Measurements from ENCODE around the gene LTBP1.

LTBP1 gene

GRCh38 chr2:33317369-33318007 is 370.7 kb downstream of the LTBP1 start:
- no peaks in the 10 kb centered on the region for H3K4me1 ChIP-seq (ENCODE audit: insufficient read depth, poor library complexity, severe bottlenecking)
- TF ChIP-seq, protein P1, sequence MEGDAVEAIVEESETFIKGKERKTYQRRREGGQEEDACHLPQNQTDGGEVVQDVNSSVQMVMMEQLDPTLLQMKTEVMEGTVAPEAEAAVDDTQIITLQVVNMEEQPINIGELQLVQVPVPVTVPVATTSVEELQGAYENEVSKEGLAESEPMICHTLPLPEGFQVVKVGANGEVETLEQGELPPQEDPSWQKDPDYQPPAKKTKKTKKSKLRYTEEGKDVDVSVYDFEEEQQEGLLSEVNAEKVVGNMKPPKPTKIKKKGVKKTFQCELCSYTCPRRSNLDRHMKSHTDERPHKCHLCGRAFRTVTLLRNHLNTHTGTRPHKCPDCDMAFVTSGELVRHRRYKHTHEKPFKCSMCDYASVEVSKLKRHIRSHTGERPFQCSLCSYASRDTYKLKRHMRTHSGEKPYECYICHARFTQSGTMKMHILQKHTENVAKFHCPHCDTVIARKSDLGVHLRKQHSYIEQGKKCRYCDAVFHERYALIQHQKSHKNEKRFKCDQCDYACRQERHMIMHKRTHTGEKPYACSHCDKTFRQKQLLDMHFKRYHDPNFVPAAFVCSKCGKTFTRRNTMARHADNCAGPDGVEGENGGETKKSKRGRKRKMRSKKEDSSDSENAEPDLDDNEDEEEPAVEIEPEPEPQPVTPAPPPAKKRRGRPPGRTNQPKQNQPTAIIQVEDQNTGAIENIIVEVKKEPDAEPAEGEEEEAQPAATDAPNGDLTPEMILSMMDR (IDR thresholded peaks at IDR 0.05; ENCODE audit: poor library complexity, severe bottlenecking): no peak
- ATAC-seq (ENCODE audit: low read depth) (no peak), DNase-seq (ENCODE audit: low spot score) (no peak)
- no peaks in the 10 kb centered on the region for H3K27me3 ChIP-seq (ENCODE audit: insufficient read depth, poor library complexity, severe bottlenecking)
- H3K36me3 ChIP-seq (ENCODE audit: low read depth): no peaks in the 10 kb centered on the region
- H3K9me3 ChIP-seq (ENCODE audit: severe bottlenecking): no peaks in the 10 kb centered on the region
- H3K27ac ChIP-seq (ENCODE audit: poor library complexity, severe bottlenecking): no peak overlapping the region
- no peak overlapping the region for H3K4me3 ChIP-seq (ENCODE audit: severe bottlenecking)

GRCh38 chr2:33318456-33318855 is 371.7 kb downstream of the LTBP1 start:
- DNase-seq (ENCODE audit: low spot score) (no peak), ATAC-seq (ENCODE audit: low read depth) (no peak)
- Histone ChIP-seq H3K4me3 (ENCODE audit: severe bottlenecking) (no peak overlapping the region), H3K9me3 (ENCODE audit: severe bottlenecking) (no peaks in the 10 kb centered on the region), H3K27me3 (ENCODE audit: insufficient read depth, poor library complexity, severe bottlenecking) (no peaks in the 10 kb centered on the region), H3K27ac (ENCODE audit: poor library complexity, severe bottlenecking) (no peak overlapping the region), H3K4me1 (ENCODE audit: insufficient read depth, poor library complexity, severe bottlenecking) (no peaks in the 10 kb centered on the region), H3K36me3 (ENCODE audit: low read depth) (no peaks in the 10 kb centered on the region)
- TF ChIP-seq, protein P1 (IDR thresholded peaks at IDR 0.05; ENCODE audit: poor library complexity, severe bottlenecking): no peak

- H3K4me1 ChIP-seq (ENCODE audit: insufficient read depth, poor library complexity, severe bottlenecking): no peaks in the 10 kb centered on the region
- H3K36me3 ChIP-seq (ENCODE audit: low read depth): no peaks in the 10 kb centered on the region
- H3K9me3 ChIP-seq (ENCODE audit: severe bottlenecking): peaks cover 1% of the 10 kb centered on the region
- H3K4me3 ChIP-seq (ENCODE audit: severe bottlenecking): no peak overlapping the region
- ATAC-seq (ENCODE audit: low read depth) (no peak), DNase-seq (ENCODE audit: low spot score) (no peak)
- H3K27ac ChIP-seq (ENCODE audit: poor library complexity, severe bottlenecking): no peak overlapping the region
- no peaks in the 10 kb centered on the region for H3K27me3 ChIP-seq (ENCODE audit: insufficient read depth, poor library complexity, severe bottlenecking)
- TF ChIP-seq, protein P1 (IDR thresholded peaks at IDR 0.05; ENCODE audit: poor library complexity, severe bottlenecking): no peak
These were observed 373.8 kb downstream of the LTBP1 start for GRCh38 chr2:33320573-33320972.

- no peaks in the 10 kb centered on the region for H3K4me1 ChIP-seq (ENCODE audit: insufficient read depth, poor library complexity, severe bottlenecking)
- no peaks in the 10 kb centered on the region for H3K36me3 ChIP-seq (ENCODE audit: low read depth)
- no peaks in the 10 kb centered on the region for H3K27me3 ChIP-seq (ENCODE audit: insufficient read depth, poor library complexity, severe bottlenecking)
- TF ChIP-seq, protein P1 (IDR thresholded peaks at IDR 0.05; ENCODE audit: poor library complexity, severe bottlenecking): no peak
- H3K4me3 ChIP-seq (ENCODE audit: severe bottlenecking): no peak overlapping the region
- DNase-seq (ENCODE audit: low spot score) (no peak), ATAC-seq (ENCODE audit: low read depth) (no peak)
- peaks cover 2% of the 10 kb centered on the region for H3K9me3 ChIP-seq (ENCODE audit: severe bottlenecking)
- no peak overlapping the region for H3K27ac ChIP-seq (ENCODE audit: poor library complexity, severe bottlenecking)
These were observed 374.6 kb downstream of the LTBP1 start for GRCh38 chr2:33321236-33321771.

DNA sequence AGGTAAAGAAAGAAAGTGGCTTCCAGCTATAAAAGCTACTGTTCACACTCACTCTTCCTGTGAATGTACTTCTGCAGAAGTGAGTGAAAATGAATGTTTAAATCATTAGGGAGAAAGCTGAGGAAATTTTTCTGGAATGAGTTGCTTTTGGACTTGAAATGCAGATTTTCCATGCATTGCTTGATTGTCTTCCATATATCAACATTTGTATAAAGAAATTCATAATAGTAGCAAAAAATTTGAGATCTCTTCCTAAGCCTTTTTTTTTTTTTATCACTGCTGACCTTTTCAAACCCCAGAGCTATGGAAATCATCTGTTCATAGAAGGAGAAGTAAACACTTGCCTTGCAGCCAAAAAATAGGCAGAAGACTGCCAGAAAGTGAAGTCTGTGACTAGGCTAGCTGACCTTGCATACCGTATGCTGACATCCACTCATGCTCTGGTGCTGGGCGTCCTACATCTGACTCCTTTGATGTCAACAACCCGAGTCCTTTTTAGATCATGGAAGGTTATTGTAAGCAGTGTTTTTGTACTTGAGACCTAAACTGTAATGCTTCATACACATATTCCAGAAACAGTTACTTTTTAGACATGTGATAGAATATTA is 375.2 kb downstream of the LTBP1 start:
- Histone ChIP-seq H3K36me3 (ENCODE audit: low read depth) (no peaks in the 10 kb centered on the region), H3K4me3 (ENCODE audit: severe bottlenecking) (no peak overlapping the region), H3K4me1 (ENCODE audit: insufficient read depth, poor library complexity, severe bottlenecking) (no peaks in the 10 kb centered on the region), H3K27me3 (ENCODE audit: insufficient read depth, poor library complexity, severe bottlenecking) (no peaks in the 10 kb centered on the region), H3K27ac (ENCODE audit: poor library complexity, severe bottlenecking) (no peak overlapping the region), H3K9me3 (ENCODE audit: severe bottlenecking) (peaks cover 2% of the 10 kb centered on the region)
- TF ChIP-seq, protein P1 (IDR thresholded peaks at IDR 0.05; ENCODE audit: poor library complexity, severe bottlenecking): no peak
- no peak for DNase-seq (ENCODE audit: low spot score)
- no peak for ATAC-seq (ENCODE audit: low read depth)

Measured in RWPE2 (cell line).